Transverse colon (tissue), 4 donors: ENCODE results near the gene IRS2. TPM values are rescaled to one million over a fixed set of nuclear protein-coding genes. Genes with fewer than 3 reads are reported as not detected.

Experiments
- DNase-seq: peaks from one replicate; pipeline ENCODE4 v3.0.0-alpha.2; 2019
- H3K27ac ChIP-seq, 4 donors: fragments of 200-600 bp; sonication (generic); 2 replicates each; pipeline ENCODE4 v1.5.1; 2016 to 2018; ENCODE audit warnings: inconsistent platforms in 4 of 4
- H3K27me3 ChIP-seq: fragments of 200-600 bp; sonication (generic); 2 replicates; pipeline ENCODE4 v1.5.1; 2017; ENCODE audit warnings: inconsistent platforms
- H3K36me3 ChIP-seq, 4 donors: fragments of 200-600 bp; sonication (generic); 2 replicates each; pipeline ENCODE4 v1.5.1; 2017 to 2019; ENCODE audit warnings: inconsistent platforms in 4 of 4
- H3K4me1 ChIP-seq, 4 donors: fragments of 200-600 bp; sonication (generic); 2 replicates each; pipeline ENCODE4 v1.5.1; 2017 to 2020; ENCODE audit warnings: inconsistent platforms in 4 of 4
- H3K4me3 ChIP-seq, 4 donors: fragments of 200-600 bp; sonication (generic); 1 replicate in 1 of 4; 2 replicates in 3 of 4; pipeline versions ENCODE4 v1.5.1 to v1.6.1; 2017 to 2019; ENCODE audit warnings: inconsistent platforms in 4 of 4
- H3K9me3 ChIP-seq, 2 donors: fragments of 200-600 bp; sonication (generic); 2 replicates each; pipeline ENCODE4 v1.5.1; 2017 to 2019; ENCODE audit warnings: inconsistent platforms in 2 of 2
- CTCF ChIP-seq, 5 experiments: fragments of 200-600 bp in 3 of 5; fragments of 450-650 bp in 2 of 5; sonication (generic) in 3 of 5; IDR thresholded peaks; 1 replicate in 2 of 5; 2 replicates in 3 of 5; pipeline ENCODE4 v1.5.1; 2016 to 2017; ENCODE audit warnings: antibody characterized with exemption in 5 of 5, inconsistent platforms in 3 of 5, mild to moderate bottlenecking in 2 of 5, moderate library complexity in 1 of 5
- EP300 ChIP-seq: sonication (generic); formaldehyde crosslinking; IDR thresholded peaks from one replicate; pipeline ENCODE4 v1.6.1; 2017; ENCODE audit warnings: antibody characterized with exemption, low read depth
- POLR2A ChIP-seq: fragments of 450-650 bp; IDR thresholded peaks from one replicate; pipeline ENCODE4 v1.6.1; 2016; ENCODE audit warnings: antibody characterized with exemption, mild to moderate bottlenecking, moderate library complexity
- POLR2AphosphoS5 ChIP-seq, 3 donors: sonication (generic); formaldehyde crosslinking; IDR thresholded peaks; one replicate each; pipeline ENCODE4 v1.6.1; 2016; ENCODE audit warnings: antibody characterized with exemption in 3 of 3
- WGBS, 2 donors: methylation state at CpG; one replicate each; pipeline ENCODE4 v1.1.5; 2018; ENCODE audit warnings: low coverage in 1 of 2; 5-methylcytosine and 5-hydroxymethylcytosine counted together
- in situ Hi-C, 4 donors: fragments of 200-750 bp; cut with MboI; loops; one replicate each; pipeline versions ENCODE4 v1.15.0 to v1.15.1; 2017; ENCODE audit warnings: low sequenced_read_pairs in 3 of 4, low pct_ligation_motif_present in 1 of 4, low pct_unique_long_range_greater_than_20kb in 1 of 4
- intact Hi-C: fragments of 100-400 bp; cut with DNase I; formaldehyde crosslinking; loops from one replicate; pipeline ENCODE4 v1.15.1; 2023; ENCODE audit warnings: low total_unique reads
- total RNA-seq, 4 donors: library from RNA; depleted of rRNA; stranded (reverse); fragments of >200 nt; gene quantifications; one replicate each; pipeline ENCODE4 v1.1.0, GENCODE V29; 2016

IRS2 gene
- total RNA-seq, 4 donors from 2014 or later, result 12.5 to 72.6 (median 28.5) TPM

- H3K27ac ChIP-seq, result no peak overlapping the region
- H3K27me3 ChIP-seq, result no peaks in the 10 kb centered on the region
- DNase-seq, result no peak
- H3K36me3 ChIP-seq, result no peaks in the 10 kb centered on the region
- H3K9me3 ChIP-seq, result no peaks in the 10 kb centered on the region
- in situ Hi-C loops (no loop called here), intact Hi-C loops (no loop called here)
- TF ChIP-seq POLR2AphosphoS5 (IDR thresholded peaks at IDR 0.05) (no peak), CTCF (IDR thresholded peaks at IDR 0.05) (no peak), POLR2A (no peak), EP300 (no peak)
- H3K4me1 ChIP-seq, result no peaks in the 10 kb centered on the region
- no peak overlapping the region for H3K4me3 ChIP-seq
- WGBS, 2 donors, result 71 to 73% methylated on average over 9 to 14 of the region's 14 CpGs
These were observed 23.0 kb upstream of the IRS2 start for GRCh38 chr13:109809216-109809932.

GRCh38 chr13:109807345-109807744, 21.0 kb upstream of the IRS2 start:
- Histone ChIP-seq H3K27me3 (peaks cover 5% of the 10 kb centered on the region), H3K4me1 (no peaks in the 10 kb centered on the region), H3K9me3 (no peaks in the 10 kb centered on the region), H3K36me3 (no peaks in the 10 kb centered on the region), H3K27ac (no peak overlapping the region), H3K4me3 (no peak overlapping the region)
- no peak for TF ChIP-seq CTCF (IDR thresholded peaks at IDR 0.05)
- no peak for TF ChIP-seq POLR2AphosphoS5 (IDR thresholded peaks at IDR 0.05)
- TF ChIP-seq EP300, result no peak
- TF ChIP-seq POLR2A, result no peak
- intact Hi-C loops, result no loop called here
- no peak for DNase-seq
- WGBS, 2 donors, result 77 to 88% methylated on average over 1 to 3 of the region's 3 CpGs
- in situ Hi-C loops, result no loop called here

- in situ Hi-C loops, result no loop called here
These were observed 18.3 kb upstream of the IRS2 start for GRCh38 chr13:109804654-109805053.

GRCh38 chr13:109803825-109804224, 17.4 kb upstream of the IRS2 start:
- DNase-seq, result no peak
- in situ Hi-C loops, result no loop called here
- 33 to 55% methylated on average over 1 of the region's 1 CpG for WGBS, 2 donors

More at GRCh38 chr13:109804654-109805053, 18.3 kb upstream of the IRS2 start:
- Histone ChIP-seq H3K9me3 (no peaks in the 10 kb centered on the region), H3K36me3 (no peaks in the 10 kb centered on the region), H3K4me3 (no peak overlapping the region), H3K27ac (no peak overlapping the region), H3K4me1 (no peaks in the 10 kb centered on the region), H3K27me3 (peaks cover 5% of the 10 kb centered on the region)
- no peak for TF ChIP-seq EP300
- no peak for TF ChIP-seq CTCF (IDR thresholded peaks at IDR 0.05)
- TF ChIP-seq POLR2A, result no peak
- TF ChIP-seq POLR2AphosphoS5 (IDR thresholded peaks at IDR 0.05), result no peak
- DNase-seq, result no peak
- WGBS, 2 donors, result 75 to 90% methylated on average over 3 to 9 of the region's 9 CpGs
- intact Hi-C loops, result no loop called here

More at GRCh38 chr13:109803825-109804224, 17.4 kb upstream of the IRS2 start:
- Histone ChIP-seq H3K4me1 (no peaks in the 10 kb centered on the region), H3K4me3 (no peak overlapping the region), H3K9me3 (no peaks in the 10 kb centered on the region), H3K27ac (no peak overlapping the region), H3K36me3 (no peaks in the 10 kb centered on the region), H3K27me3 (peaks cover 5% of the 10 kb centered on the region)
- intact Hi-C loops, result no loop called here
- TF ChIP-seq CTCF (IDR thresholded peaks at IDR 0.05) (no peak), EP300 (no peak), POLR2AphosphoS5 (IDR thresholded peaks at IDR 0.05) (no peak), POLR2A (no peak)
